Sigmoid colon (tissue), 7 donors: ENCODE measurements around the gene CXCR3. TPM values are rescaled to one million over a fixed set of nuclear protein-coding genes. Genes with fewer than 3 reads are reported as not detected.
"Not testable (repeated sequence)": the region's sequence is repeated elsewhere in the genome, so short reads cannot be mapped to it uniquely, and the experiment has no call there.

Source experiments
- DNase-seq: peaks from one replicate; pipeline ENCODE4 v3.0.0-alpha.2; 2019
- H3K27ac ChIP-seq, 4 donors: fragments of 200-600 bp; sonication (generic); one replicate each; pipeline ENCODE4 v1.5.1; 2016 to 2019; ENCODE audit warnings: mild to moderate bottlenecking in 1 of 4
- H3K27me3 ChIP-seq, 3 donors: fragments of 200-600 bp; sonication (generic); one replicate each; pipeline ENCODE4 v1.5.1; 2019; ENCODE audit warnings: mild to moderate bottlenecking in 1 of 3
- H3K36me3 ChIP-seq, 4 donors: fragments of 200-600 bp; sonication (generic); one replicate each; pipeline ENCODE4 v1.5.1; 2016 to 2019
- H3K4me1 ChIP-seq, 4 donors: fragments of 200-600 bp; sonication (generic); one replicate each; pipeline ENCODE4 v1.5.1; 2017 to 2019
- H3K4me3 ChIP-seq, 4 donors: fragments of 200-600 bp; sonication (generic); one replicate each; pipeline ENCODE4 v1.5.1; 2017 to 2019; ENCODE audit warnings: mild to moderate bottlenecking in 2 of 4, moderate library complexity in 1 of 4
- H3K9me3 ChIP-seq, 4 donors: fragments of 200-600 bp in 3 of 4; sonication (generic) in 3 of 4; one replicate each; pipeline versions ENCODE4 v1.5.1 to v1.6.1; 2013 to 2019
- CTCF ChIP-seq, 4 experiments: fragments of 450-650 bp in 3 of 4; fragments of 200-600 bp in 1 of 4; IDR thresholded peaks; one replicate each; pipeline ENCODE4 v1.5.1; 2016 to 2019; ENCODE audit warnings: antibody characterized with exemption in 4 of 4, mild to moderate bottlenecking in 3 of 4, moderate library complexity in 2 of 4
- EP300 ChIP-seq, 4 donors: sonication (generic); formaldehyde crosslinking; IDR thresholded peaks; one replicate each; pipeline ENCODE4 v1.6.1; 2017; ENCODE audit warnings: antibody characterized with exemption in 4 of 4
- POLR2A ChIP-seq, 2 donors: fragments of 450-650 bp; IDR thresholded peaks; one replicate each; pipeline ENCODE4 v1.6.1; 2016; ENCODE audit warnings: antibody characterized with exemption in 2 of 2, mild to moderate bottlenecking in 2 of 2, moderate library complexity in 2 of 2
- POLR2AphosphoS5 ChIP-seq, 4 donors: sonication (generic); formaldehyde crosslinking; IDR thresholded peaks; one replicate each; pipeline ENCODE4 v1.6.1; 2017; ENCODE audit warnings: antibody characterized with exemption in 4 of 4
- whole genome bisulfite sequencing, 2 donors: extraction: QIAGEN DNeasy Blood & Tissue Kit; methylation state at CpG; one replicate each; pipeline ENCODE4 v1.1.7; 2013; 5-methylcytosine and 5-hydroxymethylcytosine counted together
- intact Hi-C: fragments of 100-400 bp; cut with DNase I; formaldehyde crosslinking; loops from one replicate; pipeline ENCODE4 v1.15.1; 2023
- polyA plus RNA-seq, 3 donors: library from polyadenylated mRNA; stranded (reverse); fragments of 200-250 nt; gene quantifications; one replicate each; pipeline ENCODE4 v1.2.3, GENCODE V29; 2013
- total RNA-seq, 4 donors: library from RNA; depleted of rRNA; stranded (reverse); fragments of >200 nt; gene quantifications; one replicate each; pipeline ENCODE4 v1.1.0, GENCODE V29; 2016
- donor health status: healthy with polysubstance abuse.
- donor health status: Bipolar disorder and iron deficiency.
- donor health status: healthy.

CXCR3 gene
- total and polyA plus RNA-seq, 7 donors, result 0.60 to 6.5 (median 0.69) TPM; not detected in 4

DNA sequence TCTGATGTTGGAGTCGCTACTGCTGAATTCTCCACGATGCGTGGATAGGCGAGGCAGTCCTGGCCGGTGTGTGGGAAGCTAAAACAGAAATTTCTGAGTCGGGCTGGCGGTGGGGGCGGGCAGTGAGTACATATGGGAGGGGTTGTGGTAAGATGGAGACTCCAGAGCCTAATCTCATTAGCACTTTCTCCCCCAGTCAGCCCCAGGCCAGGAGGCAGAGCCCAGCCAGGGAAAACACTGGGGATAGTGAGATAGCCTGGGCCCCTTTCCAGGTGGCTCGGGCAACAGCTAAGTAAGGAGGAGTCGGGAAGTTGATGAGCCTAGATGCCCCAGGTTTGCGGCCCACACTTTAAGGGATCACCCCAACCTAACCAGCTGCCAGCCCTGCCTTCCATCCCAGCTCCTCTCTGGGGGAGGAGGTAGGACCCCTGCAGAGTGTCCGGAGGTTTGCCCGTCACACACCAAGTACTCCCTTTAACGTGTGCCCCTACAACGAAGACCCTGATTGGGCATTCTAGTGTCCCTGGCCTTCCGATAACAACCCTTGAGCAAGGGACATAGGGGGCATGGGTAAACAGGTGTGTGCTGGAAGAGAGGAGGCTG, 46.7 kb upstream of the CXCR3 start:
- WGBS, 2 donors, result 86 to 93% methylated on average over 16 of the region's 16 CpGs
- Histone ChIP-seq H3K4me3 (no peak overlapping the region), H3K27me3 (no peaks in the 10 kb centered on the region), H3K27ac (no peak overlapping the region), H3K9me3 (no peaks in the 10 kb centered on the region), H3K4me1 (no peaks in the 10 kb centered on the region), H3K36me3 (no peaks in the 10 kb centered on the region)
- TF ChIP-seq POLR2A (IDR thresholded peaks at IDR 0.05), result no peak
- no peak for TF ChIP-seq EP300 (IDR thresholded peaks at IDR 0.05)
- TF ChIP-seq POLR2AphosphoS5 (IDR thresholded peaks at IDR 0.05), result no peak
- TF ChIP-seq CTCF (IDR thresholded peaks at IDR 0.05), result no peak
- no peak for DNase-seq
- intact Hi-C loops, result no loop called here

- H3K4me3 ChIP-seq, H3K9me3 ChIP-seq, H3K27me3 ChIP-seq, intact Hi-C loops, H3K27ac ChIP-seq, H3K36me3 ChIP-seq, H3K4me1 ChIP-seq, DNase-seq: not testable (repeated sequence)
- 55 to 58% methylated on average over 8 of the region's 8 CpGs for whole genome bisulfite sequencing, 2 donors
Measured at GRCh38 chrX:71664202-71664601, 45.9 kb upstream of the CXCR3 start.

GRCh38 chrX:71663238-71663637, 44.9 kb upstream of the CXCR3 start:
- H3K4me1 ChIP-seq, H3K36me3 ChIP-seq, H3K27ac ChIP-seq, intact Hi-C loops, H3K9me3 ChIP-seq, H3K4me3 ChIP-seq, DNase-seq, H3K27me3 ChIP-seq: not testable (repeated sequence)
- 57 to 73% methylated on average over 8 of the region's 8 CpGs for WGBS, 2 donors

DNA sequence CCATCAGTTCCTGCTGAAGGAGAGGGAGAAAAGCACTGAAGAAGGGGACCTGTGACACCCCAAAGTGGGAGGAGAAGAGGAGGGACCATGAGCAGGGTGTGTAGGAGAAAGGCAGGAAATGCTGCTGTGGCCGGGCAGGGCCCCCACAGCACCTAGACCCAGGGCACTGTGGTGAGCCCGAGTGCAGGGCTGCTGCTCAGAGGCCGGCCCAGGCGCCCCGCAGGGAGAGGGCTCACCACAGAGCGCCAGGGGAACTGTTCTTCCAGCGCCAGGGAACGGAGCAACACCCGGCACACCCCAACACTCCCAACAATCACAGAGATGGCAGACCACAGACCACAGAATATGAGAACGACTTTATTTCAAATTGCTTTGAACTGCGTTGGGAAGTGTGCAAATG, 44.3 kb upstream of the CXCR3 start:
- H3K9me3 ChIP-seq, H3K27me3 ChIP-seq, H3K36me3 ChIP-seq, intact Hi-C loops, DNase-seq, H3K4me1 ChIP-seq, H3K27ac ChIP-seq, H3K4me3 ChIP-seq: not testable (repeated sequence)
- WGBS, 2 donors, result 45 to 74% methylated on average over 11 of the region's 11 CpGs

- 84 to 85% methylated on average over 12 of the region's 12 CpGs for WGBS, 2 donors
- Histone ChIP-seq H3K9me3 (no peaks in the 10 kb centered on the region), H3K4me3 (no peak overlapping the region), H3K4me1 (no peaks in the 10 kb centered on the region), H3K27me3 (no peaks in the 10 kb centered on the region), H3K36me3 (no peaks in the 10 kb centered on the region), H3K27ac (no peak overlapping the region)
- TF ChIP-seq CTCF (IDR thresholded peaks at IDR 0.05), result no peak
- DNase-seq, result no peak
- intact Hi-C loops, result no loop called here
Measured at GRCh38 chrX:71661919-71662318, 43.6 kb upstream of the CXCR3 start.

GRCh38 chrX:71660562-71661416, 42.5 kb upstream of the CXCR3 start:
- Histone ChIP-seq H3K9me3 (no peaks in the 10 kb centered on the region), H3K4me3 (no peak overlapping the region), H3K4me1 (no peaks in the 10 kb centered on the region), H3K36me3 (no peaks in the 10 kb centered on the region), H3K27me3 (no peaks in the 10 kb centered on the region), H3K27ac (no peak overlapping the region)
- no peak for DNase-seq
- intact Hi-C loops, result no loop called here
- WGBS, 2 donors, result 85 to 87% methylated on average over 22 of the region's 22 CpGs
- no peak for TF ChIP-seq POLR2A (IDR thresholded peaks at IDR 0.05)
- no peak for TF ChIP-seq CTCF (IDR thresholded peaks at IDR 0.05)
